ENCODE measurements around the gene PREX1.
"Not testable (repeated sequence)": the region's sequence is repeated elsewhere in the genome, so short reads cannot be mapped to it uniquely, and the experiment has no call there.

Gene PREX1

DNA sequence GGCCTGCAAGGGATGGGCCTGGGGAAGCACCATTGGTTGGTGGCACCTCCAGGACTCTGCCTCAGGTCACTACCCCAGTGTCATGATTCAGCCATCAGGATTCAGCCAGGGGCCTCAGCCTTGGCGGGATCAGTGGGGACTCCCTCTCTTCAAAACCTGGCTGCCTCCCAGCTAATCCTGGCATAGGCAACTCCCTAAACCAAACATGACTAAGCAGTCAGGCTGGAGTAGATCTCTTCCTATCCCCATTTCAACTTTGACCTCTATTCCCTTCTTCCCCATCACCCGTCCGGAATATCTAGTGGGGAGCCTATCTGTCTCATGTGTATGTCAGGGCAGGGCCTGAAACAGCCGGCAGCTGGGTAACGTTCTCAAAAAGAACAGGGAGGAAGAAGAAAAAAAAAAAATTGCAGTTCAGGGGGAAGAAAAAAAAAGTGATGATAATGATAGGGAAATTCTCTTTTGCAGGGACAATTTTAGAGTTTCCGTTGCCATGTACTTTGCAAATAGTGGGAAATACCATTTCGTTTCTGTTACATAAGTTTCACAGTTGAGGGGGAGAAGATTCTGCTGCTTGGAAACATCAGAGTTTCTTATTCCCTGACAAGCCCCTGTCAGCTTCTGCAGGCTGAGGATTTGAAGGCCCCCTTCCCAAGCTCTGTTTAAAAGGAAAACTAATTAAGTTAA, 4.1 kb upstream of the PREX1 start:
- Histone ChIP-seq H3K9me3 (replicated peaks in 1 of 11) (no peaks in the 10 kb centered on the region), H4K20me1 (peaks cover 0 to 6% (median 0%) of the 10 kb centered on the region in 11 experiments; a peak in 5 of 22 replicates), H3K27me3 (peaks cover 0 to 22% (median 19%) of the 10 kb centered on the region in 11 experiments; a peak in 18 of 22 replicates), H3K36me3 (no peaks in the 10 kb centered on the region), H3K4me1 (peaks cover 24 to 67% (median 34%) of the 10 kb centered on the region in 10 experiments), H3K27ac (peak overlapping the region in 5 of 11 experiments; percentile 10 to 88 (median 69); a peak in 9 of 22 replicates), H3K4me2 (peak overlapping the region; percentile 29 to 93 (median 56)), H3K9ac (peak overlapping the region in 4 of 11 experiments; percentile 20 to 72 (median 52); a peak in 9 of 22 replicates), H3K4me3 (peak overlapping the region in 2 of 10 experiments; percentile 14 to 15; a peak in 3 of 20 replicates)
- TF ChIP-seq Cebpa-rat (IDR thresholded peaks at IDR 0.05), result no peak

- peaks cover 0 to 32% (median 29%) of the 10 kb centered on the region in 11 experiments; a peak in 18 of 22 replicates for H3K27me3 ChIP-seq
- peaks cover 32 to 61% (median 43%) of the 10 kb centered on the region in 10 experiments for H3K4me1 ChIP-seq
- H4K20me1 ChIP-seq, result peaks cover 0 to 15% (median 5%) of the 10 kb centered on the region in 11 experiments; a peak in 9 of 22 replicates
- TF ChIP-seq Cebpa-rat (IDR thresholded peaks at IDR 0.05), result no peak
- H3K4me2 ChIP-seq, result peak overlapping the region in 9 of 11 experiments; percentile 34 to 93 (median 75); a peak in 15 of 22 replicates
- no peak overlapping the region for H3K4me3 ChIP-seq
- peak overlapping the region in 3 of 11 experiments; percentile 69 to 88 (median 87); a peak in 6 of 22 replicates for H3K27ac ChIP-seq
- H3K9me3 ChIP-seq (replicated peaks in 1 of 11), result no peaks in the 10 kb centered on the region
- H3K36me3 ChIP-seq, result no peaks in the 10 kb centered on the region
- H3K9ac ChIP-seq, result peak overlapping the region in 2 of 11 experiments; percentile 72; a peak in 3 of 22 replicates
Measured at GRCh38 chr20:48830826-48831318, 3.1 kb upstream of the PREX1 start.

DNA sequence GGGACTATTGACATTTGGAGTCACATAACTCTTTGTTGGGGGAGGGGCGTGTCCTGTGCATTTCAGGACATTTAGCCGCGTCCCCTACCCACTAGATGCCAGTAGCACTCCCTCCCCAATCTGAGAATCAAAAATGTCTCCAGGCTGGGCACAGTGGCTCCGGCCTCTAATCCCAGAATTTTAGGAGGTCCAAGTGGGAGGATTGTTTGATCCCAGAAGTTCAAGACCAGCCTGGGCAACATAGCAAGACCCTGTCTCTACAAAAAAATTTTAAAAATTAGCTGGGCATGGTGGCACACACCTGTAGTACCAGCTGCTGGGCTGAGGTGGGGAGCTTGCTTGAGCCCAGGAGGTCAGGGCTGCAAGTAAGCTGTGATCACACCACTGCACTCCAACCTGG, 2.1 kb upstream of the PREX1 start:
- Histone ChIP-seq H3K36me3 (peaks cover 0 to 1% (median 0%) of the 10 kb centered on the region in 11 experiments; a peak in 2 of 22 replicates), H3K4me3 (no peak overlapping the region), H3K9ac (peak overlapping the region in 1 of 11 experiments; percentile 72; a peak in 1 of 22 replicates), H3K9me3 (replicated peaks in 1 of 11) (no peaks in the 10 kb centered on the region), H3K27me3 (peaks cover 0 to 41% (median 39%) of the 10 kb centered on the region in 11 experiments; a peak in 18 of 22 replicates), H3K4me2 (peak overlapping the region in 3 of 11 experiments; percentile 76 to 93 (median 84); a peak in 5 of 22 replicates), H3K27ac (peak overlapping the region in 2 of 11 experiments; percentile 87 to 88; a peak in 3 of 22 replicates), H3K4me1 (peaks cover 32 to 67% (median 52%) of the 10 kb centered on the region in 10 experiments), H4K20me1 (peaks cover 0 to 22% (median 11%) of the 10 kb centered on the region in 11 experiments; a peak in 13 of 22 replicates)
- TF ChIP-seq Cebpa-rat (IDR thresholded peaks at IDR 0.05), result no peak

- H3K4me2 ChIP-seq, result peak overlapping the region; percentile 84 to 95 (median 94)
- TF ChIP-seq Cebpa-rat (IDR thresholded peaks at IDR 0.05), result no peak
- peaks cover 0 to 51% (median 46%) of the 10 kb centered on the region in 11 experiments; a peak in 18 of 22 replicates for H3K27me3 ChIP-seq
- no peaks in the 10 kb centered on the region for H3K9me3 ChIP-seq (replicated peaks in 1 of 11)
- peak overlapping the region; percentile 64 to 86 (median 75); a peak in 17 of 22 replicates for H3K27ac ChIP-seq
- H3K4me1 ChIP-seq, result peaks cover 41 to 75% (median 63%) of the 10 kb centered on the region in 10 experiments
- peak overlapping the region; percentile 71 to 96 (median 83); a peak in 21 of 22 replicates for H3K9ac ChIP-seq
- H3K4me3 ChIP-seq, result peak overlapping the region; percentile 68 to 98 (median 78)
- peaks cover 0 to 6% (median 0%) of the 10 kb centered on the region in 11 experiments; a peak in 3 of 22 replicates for H3K36me3 ChIP-seq
- H4K20me1 ChIP-seq, result peaks cover 0 to 26% (median 16%) of the 10 kb centered on the region in 11 experiments; a peak in 13 of 22 replicates
Measured at GRCh38 chr20:48828734-48829460, 1.1 kb upstream of the PREX1 start.

DNA sequence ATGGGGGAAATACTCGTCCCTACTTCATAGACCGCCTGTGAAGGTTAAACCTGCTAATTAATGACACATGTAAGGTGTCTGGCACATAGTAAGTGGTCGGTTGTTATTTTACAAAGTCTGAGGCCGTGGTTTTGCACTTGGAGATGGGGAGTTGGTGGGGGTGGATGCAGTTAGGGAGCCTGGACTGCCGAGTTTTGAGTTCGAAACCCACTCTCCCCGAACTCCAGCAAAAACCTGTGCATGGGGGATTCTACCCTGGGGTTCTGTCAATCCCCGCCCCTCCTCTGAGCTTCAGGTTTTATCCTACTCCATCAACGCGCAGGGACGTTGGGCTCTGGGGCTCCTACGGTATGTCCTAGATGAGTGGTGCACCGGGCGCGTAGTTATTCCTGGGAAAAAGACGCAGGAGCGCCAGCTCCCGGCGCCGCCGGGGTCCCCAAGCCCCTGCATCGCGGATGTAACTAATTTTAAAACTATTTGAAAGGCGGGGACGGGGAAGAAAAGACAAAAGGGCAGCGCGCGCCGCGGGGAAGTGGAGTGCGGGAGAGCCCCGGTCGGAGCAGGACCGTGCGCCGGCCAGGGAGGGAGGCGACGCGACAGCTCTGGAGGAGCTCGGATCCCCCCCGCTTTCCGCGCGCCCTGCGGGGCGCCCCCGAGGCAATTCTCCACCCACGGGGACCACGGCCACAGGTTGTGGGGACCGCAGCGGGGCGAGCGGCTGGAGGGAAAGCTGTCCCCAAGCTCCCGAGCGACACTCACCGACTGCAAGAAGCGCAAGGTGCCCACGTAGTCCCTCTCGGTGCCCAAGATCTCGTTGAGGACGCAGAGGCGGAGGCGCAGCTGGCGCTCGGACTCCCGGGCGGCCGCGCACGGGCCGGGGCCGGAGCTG, 672 bp downstream of the PREX1 start:
- peak overlapping the region; percentile 67 to 98 (median 82) for H3K9ac ChIP-seq
- peaks cover 0 to 56% (median 46%) of the 10 kb centered on the region in 11 experiments; a peak in 18 of 22 replicates for H3K27me3 ChIP-seq
- H3K27ac ChIP-seq, result peak overlapping the region; percentile 34 to 88 (median 68); a peak in 21 of 22 replicates

GRCh38 chr20:48826480-48826879, 1.3 kb downstream of the PREX1 start:
- H3K27ac ChIP-seq, result peak overlapping the region in 6 of 11 experiments; percentile 11 to 88 (median 80); a peak in 7 of 22 replicates

More for the DNA sequence above, 672 bp downstream of the PREX1 start:
- H3K36me3 ChIP-seq, result peaks cover 0 to 8% (median 0%) of the 10 kb centered on the region in 11 experiments; a peak in 4 of 22 replicates
- no peaks in the 10 kb centered on the region for H3K9me3 ChIP-seq (replicated peaks in 1 of 11)
- peaks cover 0 to 40% (median 16%) of the 10 kb centered on the region in 11 experiments; a peak in 14 of 22 replicates for H4K20me1 ChIP-seq
- H3K4me2 ChIP-seq, result peak overlapping the region; percentile 76 to 97 (median 94)
- peak overlapping the region; percentile 68 to 98 (median 78) for H3K4me3 ChIP-seq
- no peak for TF ChIP-seq Cebpa-rat (IDR thresholded peaks at IDR 0.05)
- H3K4me1 ChIP-seq, result peaks cover 53 to 80% (median 71%) of the 10 kb centered on the region in 10 experiments

GRCh38 chr20:48826069-48826468, 1.7 kb downstream of the PREX1 start:
- peaks cover 0 to 50% (median 18%) of the 10 kb centered on the region in 11 experiments; a peak in 14 of 22 replicates for H4K20me1 ChIP-seq
- H3K9me3 ChIP-seq (replicated peaks in 1 of 11), result no peaks in the 10 kb centered on the region
- peak overlapping the region in 9 of 10 experiments; percentile 68 to 98 (median 79); a peak in 15 of 20 replicates for H3K4me3 ChIP-seq
- peaks cover 56 to 80% (median 71%) of the 10 kb centered on the region in 10 experiments for H3K4me1 ChIP-seq
- H3K27me3 ChIP-seq, result peaks cover 0 to 56% (median 46%) of the 10 kb centered on the region in 11 experiments; a peak in 18 of 22 replicates
- peak overlapping the region in 6 of 11 experiments; percentile 11 to 88 (median 80); a peak in 7 of 22 replicates for H3K27ac ChIP-seq
- H3K9ac ChIP-seq, result peak overlapping the region in 6 of 11 experiments; percentile 79 to 98 (median 86); a peak in 11 of 22 replicates
- peak overlapping the region; percentile 76 to 97 (median 94); a peak in 21 of 22 replicates for H3K4me2 ChIP-seq
- peaks cover 0 to 17% (median 0%) of the 10 kb centered on the region in 11 experiments; a peak in 6 of 22 replicates for H3K36me3 ChIP-seq
- no peak for TF ChIP-seq Cebpa-rat (IDR thresholded peaks at IDR 0.05)

More at GRCh38 chr20:48826480-48826879, 1.3 kb downstream of the PREX1 start:
- peak overlapping the region in 7 of 11 experiments; percentile 78 to 98 (median 85); a peak in 12 of 22 replicates for H3K9ac ChIP-seq
- TF ChIP-seq Cebpa-rat (IDR thresholded peaks at IDR 0.05), result peak in 1 of 11 experiments; percentile 38; a peak in 1 of 22 replicates
- H3K4me3 ChIP-seq, result peak overlapping the region; percentile 68 to 98 (median 78)
- H3K9me3 ChIP-seq (replicated peaks in 1 of 11), result not testable (repeated sequence)
- H3K27me3 ChIP-seq, result peaks cover 0 to 56% (median 46%) of the 10 kb centered on the region in 11 experiments; a peak in 18 of 22 replicates
- H4K20me1 ChIP-seq, result peaks cover 0 to 46% (median 16%) of the 10 kb centered on the region in 11 experiments; a peak in 14 of 22 replicates
- H3K4me2 ChIP-seq, result peak overlapping the region; percentile 76 to 97 (median 94)
- peaks cover 53 to 80% (median 71%) of the 10 kb centered on the region in 10 experiments for H3K4me1 ChIP-seq
- H3K36me3 ChIP-seq, result peaks cover 0 to 13% (median 0%) of the 10 kb centered on the region in 11 experiments; a peak in 4 of 22 replicates
